ENCODE data around the gene PRKCA. TPM values are rescaled to one million over a fixed set of nuclear protein-coding genes. Genes with fewer than 3 reads are reported as not detected.

PRKCA gene
- total and polyA plus RNA-seq, 9 of the 15 experiments (the other 6 are each of a cell fraction or from before 2014, with no cell fraction given): 3.2 to 33.0 (median 17.8) TPM

- H3K9me1 ChIP-seq (ENCODE audit: control insufficient read depth, insufficient read depth, low read length): no peaks in the 10 kb centered on the region
- no TSS peak for BruUV-seq (replicated peaks)
- FAIRE-seq: no peak
Observed at GRCh38 chr17:66814026-66814425, 511.6 kb downstream of the PRKCA start.

DNA sequence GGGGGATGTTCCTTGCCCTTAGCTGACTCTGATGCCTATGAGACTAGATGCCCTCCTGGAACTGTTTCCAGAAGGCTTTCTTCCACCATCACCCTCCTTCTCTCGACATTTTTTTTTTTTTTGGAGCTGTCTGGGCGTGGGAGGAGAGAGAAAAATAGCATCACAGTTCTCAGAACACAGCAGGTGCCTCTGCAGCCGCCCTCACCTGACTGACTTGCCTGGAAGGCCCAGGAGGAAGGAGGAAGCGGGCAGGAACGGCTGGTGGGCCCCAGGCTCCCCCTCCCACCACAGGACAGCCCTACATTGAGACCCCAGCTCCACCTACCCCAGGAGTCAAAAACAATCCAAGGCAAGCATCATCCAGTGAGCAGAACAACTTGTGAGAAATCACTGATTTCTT lies 512.2 kb downstream of the PRKCA start:
- intact Hi-C loops (cut with micrococcal nuclease): no loop called here
- Histone ChIP-seq H3K9me1 (ENCODE audit: control insufficient read depth, insufficient read depth, low read length) (no peaks in the 10 kb centered on the region), H3K9me3 (replicated peaks; ENCODE audit: control insufficient read depth, insufficient read depth, low read depth, low read length) (no peaks in the 10 kb centered on the region), H3K4me3 (no peak overlapping the region), H3K27ac (ENCODE audit: extremely low read depth, low read depth, low read length) (no peak overlapping the region), H3K9ac (ENCODE audit: insufficient read depth in 1 of 2, low read depth in 2 of 2, low read length in 2 of 2) (no peak overlapping the region), H3K27me3 (ENCODE audit: control insufficient read depth in 2 of 2, insufficient read depth in 2 of 2, low read length in 2 of 2) (peaks cover 3 to 26% of the 10 kb centered on the region in 2 experiments; a peak in 3 of 5 replicates), H3K4me1 (replicated peaks in 1 of 2; ENCODE audit: control insufficient read depth in 2 of 2, insufficient read depth in 2 of 2, low read length in 2 of 2) (no peaks in the 10 kb centered on the region), H3K79me2 (ENCODE audit: control insufficient read depth, insufficient read depth, low read length) (no peaks in the 10 kb centered on the region), H3K4me2 (ENCODE audit: insufficient read depth, low read length) (no peak overlapping the region), H3K36me3 (ENCODE audit: control insufficient read depth, insufficient read depth, low read length) (no peaks in the 10 kb centered on the region), H2AFZ (ENCODE audit: low read depth, low read length) (no peak overlapping the region), H4K20me1 (replicated peaks; ENCODE audit: control insufficient read depth, insufficient read depth, low read length) (no peaks in the 10 kb centered on the region)
- CTCF ChIA-PET (ENCODE audit: low intra/inter-chr PET ratio): no interaction called here
- WGBS (ENCODE audit: insufficient coverage, low coverage, missing lambda C conversion rate): 0% methylated on average over 5 of the region's 5 CpGs
- TF ChIP-seq ELF1 (tag; IDR thresholded peaks at IDR 0.05) (no peak), HNRNPUL1 (IDR thresholded peaks at IDR 0.05; ENCODE audit: low read length) (no peak)
- TF ChIP-seq, protein P1, sequence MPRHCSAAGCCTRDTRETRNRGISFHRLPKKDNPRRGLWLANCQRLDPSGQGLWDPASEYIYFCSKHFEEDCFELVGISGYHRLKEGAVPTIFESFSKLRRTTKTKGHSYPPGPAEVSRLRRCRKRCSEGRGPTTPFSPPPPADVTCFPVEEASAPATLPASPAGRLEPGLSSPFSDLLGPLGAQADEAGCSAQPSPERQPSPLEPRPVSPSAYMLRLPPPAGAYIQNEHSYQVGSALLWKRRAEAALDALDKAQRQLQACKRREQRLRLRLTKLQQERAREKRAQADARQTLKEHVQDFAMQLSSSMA (CRISPR knock-in tag; IDR thresholded peaks at IDR 0.05): no peak
- in situ Hi-C loops (cut with MboI): no loop called here
- DNase-seq (ENCODE audit: extremely low read depth in 1 of 4, low spot score in 3 of 4) (no peak), FAIRE-seq (no peak), ATAC-seq (no peak)
- POLR2A ChIA-PET: interaction anchor here (0.6 kb wide), 1 partner anchor 51 kb away, joined by 3 read pairs; no protein-coding TSS in a partner anchor
- BruUV-seq (replicated peaks): no TSS peak

More at GRCh38 chr17:66814026-66814425, 511.6 kb downstream of the PRKCA start:
- H3K79me2 ChIP-seq (ENCODE audit: control insufficient read depth, insufficient read depth, low read length): no peaks in the 10 kb centered on the region
- ATAC-seq (no peak), DNase-seq (ENCODE audit: extremely low read depth in 1 of 4, low spot score in 3 of 4) (no peak)
- CTCF ChIA-PET (ENCODE audit: low intra/inter-chr PET ratio): no interaction called here
- H3K4me3 ChIP-seq: no peak overlapping the region
- no peaks in the 10 kb centered on the region for H3K9me3 ChIP-seq (replicated peaks; ENCODE audit: control insufficient read depth, insufficient read depth, low read depth, low read length)
- H3K36me3 ChIP-seq (ENCODE audit: control insufficient read depth, insufficient read depth, low read length): no peaks in the 10 kb centered on the region
- no peaks in the 10 kb centered on the region for H3K4me1 ChIP-seq (replicated peaks in 1 of 2; ENCODE audit: control insufficient read depth in 2 of 2, insufficient read depth in 2 of 2, low read length in 2 of 2)
- POLR2A ChIA-PET: interaction anchor here (0.6 to 1.0 kb wide), 2 partner anchors 50 to 153 kb away, joined by 3 to 4 read pairs; no protein-coding TSS in a partner anchor
- H3K9ac ChIP-seq (ENCODE audit: insufficient read depth in 1 of 2, low read depth in 2 of 2, low read length in 2 of 2): no peak overlapping the region
- no peaks in the 10 kb centered on the region for H4K20me1 ChIP-seq (replicated peaks; ENCODE audit: control insufficient read depth, insufficient read depth, low read length)
- peaks cover 0 to 26% of the 10 kb centered on the region in 2 experiments; a peak in 2 of 5 replicates for H3K27me3 ChIP-seq (ENCODE audit: control insufficient read depth in 2 of 2, insufficient read depth in 2 of 2, low read length in 2 of 2)
- no peak overlapping the region for H3K27ac ChIP-seq (ENCODE audit: extremely low read depth, low read depth, low read length)
- no peak for TF ChIP-seq NCOA2 (IDR thresholded peaks at IDR 0.05; ENCODE audit: partially characterized antibody in 2 of 2)
- in situ Hi-C loops (cut with MboI): no loop called here
- H2AFZ ChIP-seq (ENCODE audit: low read depth, low read length): no peak overlapping the region
- intact Hi-C loops (cut with micrococcal nuclease): no loop called here
- 0% methylated on average over 6 of the region's 6 CpGs for WGBS (ENCODE audit: insufficient coverage, low coverage, missing lambda C conversion rate)
- H3K4me2 ChIP-seq (ENCODE audit: insufficient read depth, low read length): no peak overlapping the region

Measured in K562 (cell line).